Central memory CD8-positive, alpha-beta T cell (primary cell): Measurements from ENCODE around the gene M1AP.
A peak's percentile ranks its signal among the peaks of the same experiment; 100 is the strongest.

Source experiments
- ATAC-seq: fragments of 150-1000 bp; cut with Tn5 transposase; replicated peaks from 2 replicates; pipeline ENCODE4 v1.10.0; 2022; ENCODE audit warnings: mild to moderate bottlenecking, moderate FRiP score, moderate number of reproducible peaks; ENCODE audit not compliant: poor library complexity, severe bottlenecking; ENCODE audit errors: extremely low read depth
- DNase-seq, 2 donors: peaks; one replicate each; pipeline ENCODE4 v3.0.0; 2021; ENCODE audit warnings: low spot score in 2 of 2
- H3K27ac Mint-ChIP-seq: one replicate; pipeline ENCODE4 v1.8.0; 2022; ENCODE audit warnings: low read depth, mild to moderate bottlenecking, moderate library complexity, mixed read lengths
- H3K27me3 Mint-ChIP-seq: one replicate; pipeline ENCODE4 v1.8.0; 2022; ENCODE audit warnings: mixed read lengths
- H3K36me3 Mint-ChIP-seq: one replicate; pipeline ENCODE4 v1.8.0; 2022; ENCODE audit warnings: mild to moderate bottlenecking, moderate library complexity, mixed read lengths; ENCODE audit not compliant: insufficient read depth
- H3K4me1 Mint-ChIP-seq: one replicate; pipeline ENCODE4 v1.8.0; 2022; ENCODE audit warnings: mixed read lengths
- H3K4me3 Mint-ChIP-seq: one replicate; pipeline ENCODE4 v1.8.0; 2022; ENCODE audit warnings: mild to moderate bottlenecking, moderate library complexity, mixed read lengths
- H3K9me3 Mint-ChIP-seq: one replicate; pipeline ENCODE4 v1.8.0; 2022; ENCODE audit warnings: mixed read lengths

M1AP gene

GRCh38 chr2:74513605-74514367, 134.3 kb downstream of the M1AP start:
- Mint-ChIP-seq H3K27ac (no peak overlapping the region), H3K27me3 (peaks cover 72% of the 10 kb centered on the region), H3K4me1 (peaks cover 8% of the 10 kb centered on the region), H3K4me3 (peak overlapping the region; percentile 25), H3K36me3 (peaks cover 11% of the 10 kb centered on the region), H3K9me3 (no peaks in the 10 kb centered on the region)
- ATAC-seq (no peak), DNase-seq (no peak)

- no peaks in the 10 kb centered on the region for H3K9me3 Mint-ChIP-seq
- peaks cover 64% of the 10 kb centered on the region for H3K27me3 Mint-ChIP-seq
- H3K4me3 Mint-ChIP-seq = peak overlapping the region; percentile 25
These were observed 135.2 kb downstream of the M1AP start for GRCh38 chr2:74512744-74513604.

GRCh38 chr2:74511104-74511989, 136.8 kb downstream of the M1AP start:
- peaks cover 32% of the 10 kb centered on the region for H3K4me1 Mint-ChIP-seq
- ATAC-seq = no peak
- H3K4me3 Mint-ChIP-seq = no peak overlapping the region
- H3K27ac Mint-ChIP-seq = no peak overlapping the region
- no peak for DNase-seq
- H3K27me3 Mint-ChIP-seq = peaks cover 48% of the 10 kb centered on the region
- no peaks in the 10 kb centered on the region for H3K9me3 Mint-ChIP-seq
- H3K36me3 Mint-ChIP-seq = peaks cover 25% of the 10 kb centered on the region

More at GRCh38 chr2:74512744-74513604, 135.2 kb downstream of the M1AP start:
- DNase-seq (no peak), ATAC-seq (no peak)
- Mint-ChIP-seq H3K36me3 (peaks cover 11% of the 10 kb centered on the region), H3K27ac (no peak overlapping the region), H3K4me1 (peaks cover 16% of the 10 kb centered on the region)

- Mint-ChIP-seq H3K36me3 (peaks cover 24% of the 10 kb centered on the region), H3K4me1 (peaks cover 30% of the 10 kb centered on the region), H3K27ac (no peak overlapping the region), H3K9me3 (no peaks in the 10 kb centered on the region), H3K27me3 (peaks cover 40% of the 10 kb centered on the region), H3K4me3 (no peak overlapping the region)
- no peak for ATAC-seq
- DNase-seq = no peak
These were observed 137.9 kb downstream of the M1AP start for GRCh38 chr2:74510272-74510671.

GRCh38 chr2:74507926-74508520, 140.1 kb downstream of the M1AP start:
- DNase-seq (no peak), ATAC-seq (peak; percentile 7)
- Mint-ChIP-seq H3K4me3 (peak overlapping the region; percentile 91), H3K4me1 (peaks cover 45% of the 10 kb centered on the region), H3K27me3 (peaks cover 40% of the 10 kb centered on the region), H3K36me3 (peaks cover 24% of the 10 kb centered on the region), H3K9me3 (no peaks in the 10 kb centered on the region), H3K27ac (peak overlapping the region; percentile 99)
